ENCODE measurements around the gene GHRHR.

GHRHR gene

GRCh38 chr7:31004393-31004792 lies 40.6 kb downstream of the GHRHR start:
- DNase-seq (ENCODE audit: low spot score), result no peak

GRCh38 chr7:31006857-31007256 lies 43.1 kb downstream of the GHRHR start:
- DNase-seq (ENCODE audit: low spot score), result no peak

- DNase-seq (ENCODE audit: low spot score), result no peak
Observed at GRCh38 chr7:31007634-31008033, 43.9 kb downstream of the GHRHR start.

GRCh38 chr7:31014826-31015225 lies 51.1 kb downstream of the GHRHR start:
- DNase-seq (ENCODE audit: low spot score), result no peak

GRCh38 chr7:31017032-31017675 lies 53.4 kb downstream of the GHRHR start:
- DNase-seq (ENCODE audit: low spot score), result no peak

- DNase-seq (ENCODE audit: low spot score), result no peak
Observed at GRCh38 chr7:31017721-31018120, 54.0 kb downstream of the GHRHR start.

GRCh38 chr7:31019509-31019908 lies 55.8 kb downstream of the GHRHR start:
- no peak for DNase-seq (ENCODE audit: low spot score)

GRCh38 chr7:31020161-31020560 lies 56.4 kb downstream of the GHRHR start:
- DNase-seq (ENCODE audit: low spot score), result no peak

GRCh38 chr7:31020652-31021051 lies 56.9 kb downstream of the GHRHR start:
- DNase-seq (ENCODE audit: low spot score), result no peak

- no peak for DNase-seq (ENCODE audit: low spot score)
Observed at GRCh38 chr7:31022117-31022516, 58.4 kb downstream of the GHRHR start.

- no peak for DNase-seq (ENCODE audit: low spot score)
Observed at GRCh38 chr7:31022726-31023125, 59.0 kb downstream of the GHRHR start.

- DNase-seq (ENCODE audit: low spot score), result no peak
Observed at GRCh38 chr7:31023877-31024276, 60.1 kb downstream of the GHRHR start.

- DNase-seq (ENCODE audit: low spot score), result no peak
Observed at GRCh38 chr7:31027161-31027965, 63.6 kb downstream of the GHRHR start.

- DNase-seq (ENCODE audit: low spot score), result no peak
Observed at GRCh38 chr7:31028006-31028405, 64.3 kb downstream of the GHRHR start.

GRCh38 chr7:31028417-31028992 lies 64.8 kb downstream of the GHRHR start:
- DNase-seq (ENCODE audit: low spot score), result no peak
